ENCODE results near the gene C16orf87.

DNA sequence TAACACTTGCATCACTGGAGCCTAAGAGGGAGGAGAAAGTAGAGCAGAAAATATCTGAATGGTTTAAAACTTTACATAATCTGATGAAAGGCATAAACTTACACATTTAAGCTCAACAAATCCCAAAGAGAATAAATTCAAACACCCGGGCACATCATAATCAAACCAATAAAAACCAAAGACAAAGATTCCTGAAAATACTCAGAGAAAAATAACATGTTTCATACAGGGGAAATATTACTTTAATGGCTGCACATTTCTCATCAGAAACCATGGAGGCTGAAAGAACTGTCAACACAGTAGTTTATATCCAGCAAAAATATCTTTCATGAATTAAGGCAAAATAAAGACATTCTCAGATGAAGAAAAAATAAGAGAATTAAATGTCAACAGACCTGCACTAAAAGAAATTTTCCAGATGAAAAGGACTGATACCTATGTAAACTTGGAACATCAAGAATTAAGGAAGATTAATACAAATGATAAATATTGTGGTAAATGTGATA is 34.2 kb downstream of the C16orf87 start:
- TF ChIP-seq FIP1L1 (IDR thresholded peaks at IDR 0.05; ENCODE audit: low read depth, low read length, poor library complexity, severe bottlenecking) (no peak), ZZZ3 (IDR thresholded peaks at IDR 0.05) (no peak), PHTF2 (CRISPR knock-in tag; IDR thresholded peaks at IDR 0.05) (no peak), GATA2 (CRISPR knock-in tag; IDR thresholded peaks at IDR 0.05) (no peak), SIN3A (IDR thresholded peaks at IDR 0.05; ENCODE audit: borderline replicate concordance in 2 of 2, control insufficient read depth in 1 of 2, low read depth in 2 of 2, low read length in 2 of 2) (no peak)
- TF ChIP-seq, protein P1, sequence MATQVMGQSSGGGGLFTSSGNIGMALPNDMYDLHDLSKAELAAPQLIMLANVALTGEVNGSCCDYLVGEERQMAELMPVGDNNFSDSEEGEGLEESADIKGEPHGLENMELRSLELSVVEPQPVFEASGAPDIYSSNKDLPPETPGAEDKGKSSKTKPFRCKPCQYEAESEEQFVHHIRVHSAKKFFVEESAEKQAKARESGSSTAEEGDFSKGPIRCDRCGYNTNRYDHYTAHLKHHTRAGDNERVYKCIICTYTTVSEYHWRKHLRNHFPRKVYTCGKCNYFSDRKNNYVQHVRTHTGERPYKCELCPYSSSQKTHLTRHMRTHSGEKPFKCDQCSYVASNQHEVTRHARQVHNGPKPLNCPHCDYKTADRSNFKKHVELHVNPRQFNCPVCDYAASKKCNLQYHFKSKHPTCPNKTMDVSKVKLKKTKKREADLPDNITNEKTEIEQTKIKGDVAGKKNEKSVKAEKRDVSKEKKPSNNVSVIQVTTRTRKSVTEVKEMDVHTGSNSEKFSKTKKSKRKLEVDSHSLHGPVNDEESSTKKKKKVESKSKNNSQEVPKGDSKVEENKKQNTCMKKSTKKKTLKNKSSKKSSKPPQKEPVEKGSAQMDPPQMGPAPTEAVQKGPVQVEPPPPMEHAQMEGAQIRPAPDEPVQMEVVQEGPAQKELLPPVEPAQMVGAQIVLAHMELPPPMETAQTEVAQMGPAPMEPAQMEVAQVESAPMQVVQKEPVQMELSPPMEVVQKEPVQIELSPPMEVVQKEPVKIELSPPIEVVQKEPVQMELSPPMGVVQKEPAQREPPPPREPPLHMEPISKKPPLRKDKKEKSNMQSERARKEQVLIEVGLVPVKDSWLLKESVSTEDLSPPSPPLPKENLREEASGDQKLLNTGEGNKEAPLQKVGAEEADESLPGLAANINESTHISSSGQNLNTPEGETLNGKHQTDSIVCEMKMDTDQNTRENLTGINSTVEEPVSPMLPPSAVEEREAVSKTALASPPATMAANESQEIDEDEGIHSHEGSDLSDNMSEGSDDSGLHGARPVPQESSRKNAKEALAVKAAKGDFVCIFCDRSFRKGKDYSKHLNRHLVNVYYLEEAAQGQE (IDR thresholded peaks at IDR 0.05; ENCODE audit: borderline replicate concordance), result no peak
- TF ChIP-seq, protein P1 (CRISPR knock-in tag; IDR thresholded peaks at IDR 0.05; ENCODE audit: low read depth), result no peak
